ENCODE data around the gene SLC11A1.

DNA sequence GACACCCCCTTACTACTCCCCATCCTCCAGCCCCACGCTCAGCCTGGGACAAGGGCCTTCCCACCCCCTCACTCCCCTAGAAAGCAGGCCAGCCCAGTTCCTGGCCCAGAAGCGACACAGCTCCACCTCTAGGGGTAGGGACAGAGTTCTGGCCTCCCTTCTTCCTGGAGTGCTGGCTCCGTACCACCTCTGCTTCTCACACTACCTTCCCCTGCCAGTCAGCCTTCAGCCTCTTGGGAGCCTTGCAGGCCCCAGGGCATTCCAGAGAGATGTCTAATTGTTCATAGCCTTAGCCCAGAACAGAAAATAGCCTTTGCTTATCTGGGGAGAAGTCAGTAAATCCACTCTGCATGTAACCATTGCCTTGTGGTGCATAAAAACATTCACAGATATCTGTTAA is 38.5 kb upstream of the SLC11A1 start:
- TF ChIP-seq EP300 (IDR thresholded peaks at IDR 0.05) (no peak), POLR2AphosphoS5 (IDR thresholded peaks at IDR 0.05) (no peak), POLR2A (IDR thresholded peaks at IDR 0.05; ENCODE audit: low read depth) (no peak)
- TF ChIP-seq, protein P1, sequence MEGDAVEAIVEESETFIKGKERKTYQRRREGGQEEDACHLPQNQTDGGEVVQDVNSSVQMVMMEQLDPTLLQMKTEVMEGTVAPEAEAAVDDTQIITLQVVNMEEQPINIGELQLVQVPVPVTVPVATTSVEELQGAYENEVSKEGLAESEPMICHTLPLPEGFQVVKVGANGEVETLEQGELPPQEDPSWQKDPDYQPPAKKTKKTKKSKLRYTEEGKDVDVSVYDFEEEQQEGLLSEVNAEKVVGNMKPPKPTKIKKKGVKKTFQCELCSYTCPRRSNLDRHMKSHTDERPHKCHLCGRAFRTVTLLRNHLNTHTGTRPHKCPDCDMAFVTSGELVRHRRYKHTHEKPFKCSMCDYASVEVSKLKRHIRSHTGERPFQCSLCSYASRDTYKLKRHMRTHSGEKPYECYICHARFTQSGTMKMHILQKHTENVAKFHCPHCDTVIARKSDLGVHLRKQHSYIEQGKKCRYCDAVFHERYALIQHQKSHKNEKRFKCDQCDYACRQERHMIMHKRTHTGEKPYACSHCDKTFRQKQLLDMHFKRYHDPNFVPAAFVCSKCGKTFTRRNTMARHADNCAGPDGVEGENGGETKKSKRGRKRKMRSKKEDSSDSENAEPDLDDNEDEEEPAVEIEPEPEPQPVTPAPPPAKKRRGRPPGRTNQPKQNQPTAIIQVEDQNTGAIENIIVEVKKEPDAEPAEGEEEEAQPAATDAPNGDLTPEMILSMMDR (IDR thresholded peaks at IDR 0.05): no peak
